ENCODE measurements around the gene BANP.
"Not testable (repeated sequence)": the region's sequence is repeated elsewhere in the genome, so short reads cannot be mapped to it uniquely, and the experiment has no call there.

Gene BANP

DNA sequence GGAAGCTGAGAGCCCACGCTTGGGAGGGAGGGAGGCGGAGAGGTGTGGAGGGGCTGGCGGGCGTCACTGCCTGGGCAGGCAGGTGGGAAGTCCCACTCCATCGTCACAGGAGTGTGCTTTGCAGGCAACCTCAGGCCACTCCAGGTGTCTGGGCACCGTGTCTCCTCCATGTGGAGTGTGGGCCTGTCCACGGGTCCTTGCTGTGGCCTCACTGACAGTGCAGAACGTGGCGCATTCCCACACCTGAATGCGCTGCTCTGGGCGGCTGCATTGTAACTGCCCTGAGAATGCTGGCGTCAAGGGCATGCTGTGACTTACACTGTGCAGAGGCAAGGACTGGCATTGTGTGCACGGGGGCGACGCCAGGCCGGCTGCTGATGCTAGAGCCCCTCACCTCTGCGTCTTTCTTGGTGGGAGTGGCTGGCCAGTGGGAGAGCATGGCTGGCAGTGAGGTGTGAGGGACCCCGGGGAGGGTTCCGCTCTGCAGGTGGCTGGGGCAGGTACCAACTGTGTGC lies 66.4 kb downstream of the BANP start:
- peak; percentile 45 for DNase-seq

DNA sequence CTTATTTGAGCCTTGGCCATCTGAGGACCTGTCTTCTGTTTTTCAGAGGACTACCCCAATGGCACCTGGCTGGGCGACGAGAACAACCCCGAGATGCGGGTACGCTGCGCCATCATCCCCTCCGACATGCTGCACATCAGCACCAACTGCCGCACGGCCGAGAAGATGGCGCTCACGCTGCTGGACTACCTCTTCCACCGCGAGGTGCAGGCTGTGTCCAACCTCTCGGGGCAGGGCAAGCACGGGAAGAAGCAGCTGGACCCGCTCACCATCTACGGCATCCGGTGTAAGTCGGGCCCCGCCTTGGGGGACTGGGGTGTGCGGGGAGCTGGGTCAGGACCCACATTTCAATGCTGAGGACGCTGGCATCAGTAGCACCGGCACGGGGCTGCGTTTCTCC lies 67.1 kb downstream of the BANP start:
- DNase-seq: peak; percentile 19

DNA sequence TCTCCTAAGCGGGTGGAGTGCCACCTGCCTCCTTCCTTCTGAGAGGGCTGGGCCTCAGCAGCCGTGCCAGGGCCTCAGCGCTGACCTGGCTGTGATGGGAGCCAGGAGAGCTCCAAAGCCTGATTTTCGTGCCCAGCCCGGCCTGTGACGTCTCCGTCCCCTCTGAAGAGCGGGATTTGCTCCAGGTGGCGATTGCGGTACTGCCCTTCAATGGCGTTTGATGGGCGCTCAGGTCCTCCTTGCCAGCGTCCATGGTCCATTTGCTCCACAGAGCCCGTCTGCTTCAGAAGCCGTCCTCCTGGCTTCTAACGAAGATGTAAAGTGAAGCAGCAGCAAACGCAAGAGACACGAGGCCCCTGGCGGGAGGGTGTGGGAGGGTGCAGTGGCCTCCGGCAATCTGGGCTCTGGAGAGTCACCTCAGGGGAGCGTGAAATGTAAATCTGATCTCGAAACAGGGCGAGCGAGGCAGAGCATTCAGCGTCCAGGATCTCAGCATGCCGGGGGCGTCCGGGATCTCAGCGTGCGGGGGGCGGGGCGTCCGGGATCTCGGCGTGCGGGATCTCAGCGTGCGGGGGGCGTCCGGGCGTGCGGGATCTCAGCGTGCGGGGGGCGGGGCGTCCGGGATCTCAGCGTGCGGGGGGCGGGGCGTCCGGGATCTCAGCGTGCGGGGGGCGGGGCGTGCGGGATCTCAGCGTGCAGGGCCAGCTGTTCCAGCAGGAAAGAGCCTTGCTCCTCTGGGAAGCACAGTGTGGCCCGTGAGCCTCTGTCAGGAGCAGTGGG lies 68.0 kb downstream of the BANP start:
- DNase-seq: peak; percentile 39

DNA sequence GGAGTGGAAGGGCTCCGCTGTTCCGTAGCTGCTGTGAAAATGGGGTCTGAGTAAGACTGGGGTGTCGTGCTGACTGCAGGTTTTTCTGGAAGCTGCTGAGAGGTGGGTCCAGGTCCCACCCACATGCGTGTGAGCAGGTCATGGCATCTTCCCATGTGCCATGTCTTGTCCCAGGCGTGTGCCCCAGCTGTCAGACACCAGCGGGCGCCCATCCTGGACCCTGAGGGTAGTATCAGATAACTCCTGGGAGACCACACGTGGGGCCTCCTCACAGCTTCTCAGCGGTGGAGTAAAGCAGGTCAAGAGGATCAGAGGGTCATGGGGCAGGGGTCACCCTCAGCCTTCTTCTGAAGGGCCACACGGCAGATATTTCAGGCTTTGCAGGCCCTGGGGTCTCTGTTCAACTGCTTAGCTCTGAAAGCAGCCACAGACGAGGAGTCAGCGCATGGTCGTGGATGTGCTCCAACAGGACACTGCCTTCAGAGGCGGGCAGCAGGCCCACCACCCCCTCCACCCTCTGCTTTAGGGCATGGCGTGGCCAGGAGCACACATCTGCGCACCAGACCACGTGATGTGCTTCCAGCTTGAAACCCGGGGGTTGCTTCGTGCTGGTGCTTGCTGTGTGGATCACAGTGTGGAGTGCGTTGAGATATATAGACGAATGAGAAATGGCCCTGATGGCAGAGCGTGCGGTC lies 68.7 kb downstream of the BANP start:
- DNase-seq: peak; percentile 59

DNA sequence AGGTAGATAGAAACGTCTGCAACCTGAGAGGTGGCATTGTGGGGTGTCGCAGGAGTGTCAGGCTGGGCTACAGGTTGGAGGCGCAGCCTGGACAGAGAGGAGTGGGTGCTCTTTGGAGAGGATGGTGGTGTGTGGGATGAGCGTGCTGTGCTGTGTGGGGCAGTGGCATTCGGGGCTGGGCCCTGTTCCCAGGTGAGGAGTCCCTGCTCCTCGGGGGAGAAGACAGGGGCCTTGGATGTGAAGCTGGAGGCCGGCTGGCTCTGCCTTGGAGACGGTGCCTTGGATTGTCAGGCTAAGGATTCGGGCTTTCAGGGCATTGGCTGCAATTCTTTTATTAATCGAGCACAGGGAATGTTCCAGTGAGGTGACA lies 69.3 kb downstream of the BANP start:
- DNase-seq: peak; percentile 55

DNA sequence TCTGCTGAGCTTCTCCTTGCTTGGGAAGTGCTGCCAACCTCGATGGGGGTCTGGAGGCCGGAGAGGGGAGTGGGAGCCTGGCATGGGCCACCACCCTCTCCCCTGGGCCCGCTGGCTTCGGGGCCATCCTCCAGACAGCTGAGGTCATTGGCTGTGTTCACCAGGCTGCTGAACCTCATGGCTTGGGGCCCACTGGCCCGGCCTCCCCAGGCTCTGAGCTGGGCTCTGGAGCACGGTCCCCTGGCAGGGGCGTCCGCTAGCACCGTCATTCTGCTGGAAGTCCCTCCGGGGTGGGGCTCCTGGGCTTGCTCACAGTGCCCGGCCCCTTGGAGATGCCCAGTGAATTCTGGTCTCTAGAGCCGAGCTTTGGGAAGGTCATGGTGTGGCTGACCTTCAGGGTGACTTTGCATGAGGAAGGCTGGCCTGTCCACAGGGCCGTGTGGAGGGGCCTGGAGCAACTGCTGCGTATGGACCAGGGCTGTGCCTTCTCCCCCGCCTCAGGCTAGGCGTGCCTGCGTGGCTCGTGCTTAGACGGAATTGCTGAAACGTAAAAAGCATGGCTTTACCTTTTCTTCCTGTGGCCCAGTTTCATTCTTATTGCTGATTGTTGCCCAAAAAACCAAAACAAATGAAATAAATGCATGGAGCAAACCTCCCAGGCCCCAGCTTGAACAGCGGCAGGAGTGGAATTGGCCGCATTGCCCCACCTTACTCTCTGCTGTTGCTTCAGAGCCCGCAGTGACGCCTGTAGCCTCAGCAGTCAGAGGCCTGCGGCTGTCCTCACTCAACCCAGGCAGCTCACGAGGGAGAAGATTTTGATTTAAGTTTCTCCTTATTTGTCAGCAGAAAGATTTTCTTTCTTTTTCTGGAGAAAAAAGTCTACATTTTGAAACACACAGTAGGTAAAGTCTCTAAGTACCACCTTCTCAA lies 70.1 kb downstream of the BANP start:
- DNase-seq: peak; percentile 48

DNA sequence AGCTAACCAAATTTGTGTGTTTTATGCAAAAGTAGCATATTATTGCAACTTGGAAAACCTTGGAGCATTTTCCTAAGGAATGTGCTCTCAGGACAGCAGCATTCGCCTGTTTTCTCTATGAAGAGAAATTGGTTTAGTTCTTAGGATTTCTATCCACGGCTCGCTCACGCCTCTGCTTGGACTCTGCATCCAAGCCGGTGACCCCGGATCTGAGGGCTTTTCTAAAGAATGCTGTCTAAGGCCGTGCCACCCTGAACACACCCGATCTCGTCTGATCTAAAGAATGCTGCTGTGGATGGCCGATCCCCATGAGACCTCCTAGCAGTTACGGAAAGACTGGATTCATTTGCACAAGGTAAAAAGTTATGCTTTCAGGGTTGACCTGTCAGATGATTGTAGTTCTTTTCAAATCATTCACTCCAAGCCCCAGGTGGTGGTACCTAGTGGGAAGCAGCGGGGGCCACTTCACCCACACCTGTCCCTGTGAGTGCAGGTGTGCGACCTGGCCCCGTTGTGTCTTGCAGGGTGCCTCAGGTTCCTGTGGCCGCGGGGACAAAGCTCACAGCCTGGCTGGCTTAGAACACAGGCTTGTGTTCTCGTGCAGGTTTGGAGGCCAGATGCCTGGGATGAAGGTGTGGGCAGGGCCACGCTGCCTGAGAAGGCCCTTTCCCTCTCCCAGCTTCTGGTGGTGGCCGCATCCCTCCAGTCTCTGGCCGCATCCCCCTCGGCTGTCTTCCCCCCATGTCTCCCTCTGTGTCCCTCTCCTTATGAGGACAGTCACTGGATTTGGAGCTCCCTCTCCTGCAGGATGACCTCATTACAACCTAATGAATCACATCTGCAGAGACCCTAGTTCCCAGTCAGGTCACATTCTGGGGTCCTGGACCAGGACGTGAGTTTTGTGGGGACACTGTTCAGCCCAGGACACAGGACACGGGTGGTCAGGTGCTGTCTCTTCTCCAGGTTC lies 71.1 kb downstream of the BANP start:
- DNase-seq: peak; percentile 58

DNA sequence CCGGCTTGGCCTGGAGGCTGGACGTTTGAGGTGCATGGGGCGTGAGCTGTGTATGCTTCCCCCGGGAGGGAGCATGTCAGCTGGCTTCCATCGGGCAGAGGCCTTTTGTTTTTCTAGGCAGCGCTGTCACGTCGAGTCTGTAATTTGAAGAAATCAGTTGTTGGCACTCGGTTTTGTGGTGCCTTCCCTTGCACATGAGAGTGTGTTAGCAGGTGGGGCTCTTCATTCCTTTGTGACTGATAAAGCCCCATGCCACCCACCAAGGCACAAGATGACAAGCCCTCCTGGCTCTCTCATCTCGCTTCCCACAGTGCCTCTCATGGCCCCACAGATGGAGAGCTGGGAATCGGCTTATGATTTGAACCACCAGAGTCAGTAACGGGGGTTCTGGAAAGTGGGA lies 72.1 kb downstream of the BANP start:
- no peak for DNase-seq

DNA sequence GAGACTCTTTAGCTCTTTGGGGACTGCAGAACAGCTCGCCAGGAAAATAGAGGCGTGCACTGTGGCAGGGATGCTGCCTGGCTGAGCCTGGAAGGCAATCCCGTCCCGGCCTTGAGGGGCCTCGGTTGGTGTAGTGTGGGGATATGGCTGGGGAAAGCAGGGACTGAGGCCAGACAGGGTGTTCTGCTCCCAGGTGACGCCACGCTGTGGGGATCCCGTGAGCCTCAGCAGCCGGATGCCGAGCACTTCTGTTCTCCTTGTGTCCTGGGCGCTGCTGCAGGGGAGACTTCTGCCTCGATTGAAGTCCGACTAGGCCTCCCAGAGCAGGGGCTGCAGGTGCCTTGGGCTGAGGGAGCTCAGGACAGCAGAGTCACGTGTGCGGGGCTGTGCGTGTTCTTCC lies 72.6 kb downstream of the BANP start:
- DNase-seq: no peak

DNA sequence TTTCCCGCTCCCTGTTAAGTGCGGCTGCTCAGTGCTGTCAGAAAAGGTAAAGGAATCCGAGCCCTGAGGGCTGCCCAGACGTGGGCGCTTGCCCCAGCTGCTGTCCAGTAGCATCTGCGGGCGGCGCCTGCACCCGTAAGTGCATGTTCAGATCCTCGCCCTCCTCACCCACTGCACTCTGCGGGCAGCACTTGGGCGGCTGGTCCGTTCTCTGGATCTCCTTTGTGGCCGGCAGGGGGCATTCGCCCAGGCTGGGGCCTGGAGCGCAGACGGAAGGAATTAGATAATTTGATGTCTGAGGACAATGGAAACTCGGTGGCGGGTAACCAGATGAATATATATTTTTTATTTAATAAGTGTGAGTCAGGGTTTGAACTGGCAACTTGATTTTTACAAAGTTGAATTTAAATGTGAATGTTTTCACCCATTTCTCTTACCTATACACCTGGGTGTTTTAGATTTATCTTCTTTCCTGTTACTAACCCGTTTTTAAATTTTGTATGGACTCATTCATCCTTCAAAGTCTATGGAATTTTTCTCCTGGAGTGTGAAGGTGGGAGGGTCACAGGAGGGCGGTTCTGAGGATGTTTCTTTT lies 73.4 kb downstream of the BANP start:
- DNase-seq: peak; percentile 57

DNA sequence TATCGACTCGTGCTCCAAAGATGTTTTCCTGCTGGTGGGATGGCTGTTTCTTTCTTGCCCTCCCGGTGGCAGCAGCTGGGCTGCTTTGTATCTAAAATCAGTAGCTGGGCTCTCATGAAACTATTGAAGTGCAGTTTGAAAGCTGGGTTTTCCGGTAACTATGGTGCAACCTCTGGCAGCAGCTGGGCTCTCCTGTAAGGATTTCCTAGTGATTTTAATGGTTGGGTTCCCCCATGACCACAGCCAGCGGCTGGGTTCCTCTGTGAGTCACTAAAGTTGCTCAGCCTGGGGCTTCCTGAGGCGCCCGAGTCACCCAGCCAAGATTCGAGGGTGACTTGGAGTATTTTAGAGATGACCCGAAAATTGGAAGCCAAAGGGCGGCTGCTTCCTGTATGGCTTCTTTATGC lies 73.9 kb downstream of the BANP start:
- peak; percentile 61 for DNase-seq

DNA sequence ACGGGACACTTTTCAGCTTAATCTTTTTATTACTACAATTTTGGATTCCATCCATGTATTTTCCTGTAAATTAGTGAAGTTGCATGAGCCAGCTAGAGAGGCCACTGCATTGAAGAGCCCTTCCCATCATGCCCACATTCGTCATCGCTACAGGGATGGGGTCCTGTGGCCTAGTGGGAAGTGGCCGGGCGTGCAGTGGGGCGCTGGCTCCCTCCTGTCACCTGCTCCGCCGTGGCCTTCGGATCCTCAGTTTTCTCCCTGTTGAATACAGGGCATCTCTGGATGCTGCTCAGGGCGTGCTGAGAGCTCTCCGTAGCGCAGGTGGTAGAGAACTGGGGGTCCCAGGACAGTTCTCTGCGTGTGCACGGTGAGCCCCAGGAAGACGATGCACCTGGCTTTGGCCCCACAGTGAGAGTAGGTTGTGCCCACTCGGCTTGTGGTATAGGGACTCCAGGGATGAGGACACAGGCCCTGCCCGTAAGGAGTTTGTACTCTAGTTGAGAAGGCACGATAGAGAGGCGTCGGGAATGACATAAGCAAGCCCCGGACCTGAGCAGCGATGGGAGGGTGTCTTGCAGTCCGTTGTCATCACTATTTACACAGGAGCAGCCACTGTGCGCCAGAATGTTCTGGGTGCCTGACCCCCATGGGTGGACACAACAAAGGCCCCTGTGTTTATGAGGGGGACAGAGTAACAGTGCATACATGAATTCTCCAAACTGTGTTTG lies 74.8 kb downstream of the BANP start:
- DNase-seq: not testable (repeated sequence)

DNA sequence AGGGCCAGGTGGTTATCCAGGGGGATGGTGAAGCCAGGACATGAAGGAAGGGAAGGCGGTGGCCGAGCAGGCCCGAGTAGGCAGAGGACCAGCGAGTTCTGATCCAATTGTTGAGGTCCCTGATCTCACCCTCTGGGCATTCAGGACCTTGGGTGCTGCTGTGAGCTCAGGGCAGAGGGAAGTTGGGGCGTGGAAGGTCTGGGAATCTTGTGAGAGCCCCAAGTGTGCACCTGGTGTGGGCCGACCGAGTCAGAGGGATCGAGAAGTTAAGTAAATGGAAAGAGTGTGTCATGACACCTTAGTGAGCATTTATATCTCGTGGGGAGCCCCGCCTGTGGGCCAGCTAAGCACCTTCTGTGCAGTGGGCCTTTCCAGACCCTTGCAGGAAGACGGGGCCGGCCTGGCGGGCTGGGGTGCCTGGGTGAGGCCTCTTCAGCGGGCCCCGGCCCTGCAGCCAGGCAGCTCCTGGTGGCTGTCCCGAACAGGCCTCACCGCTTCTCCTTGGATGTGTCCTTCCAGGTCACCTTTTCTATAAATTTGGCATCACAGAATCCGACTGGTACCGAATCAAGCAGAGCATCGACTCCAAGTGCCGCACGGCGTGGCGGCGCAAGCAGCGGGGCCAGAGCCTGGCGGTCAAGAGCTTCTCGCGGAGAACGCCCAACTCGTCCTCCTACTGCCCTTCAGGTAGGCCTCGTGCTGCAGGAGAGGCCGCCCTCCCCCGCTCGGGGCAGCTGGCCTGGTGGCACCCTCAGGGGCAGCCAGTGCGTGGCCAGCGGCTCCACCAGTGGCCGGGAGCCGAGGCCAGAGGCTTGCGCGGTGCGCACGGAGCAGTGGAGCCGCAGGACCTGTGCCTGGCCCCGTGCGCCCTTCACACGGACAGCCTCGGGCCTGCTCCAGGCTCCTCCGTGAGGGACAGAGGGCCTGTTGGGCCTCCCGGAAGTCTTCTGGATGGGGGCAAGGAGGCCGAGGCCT lies 76.0 kb downstream of the BANP start:
- no peak for DNase-seq

DNA sequence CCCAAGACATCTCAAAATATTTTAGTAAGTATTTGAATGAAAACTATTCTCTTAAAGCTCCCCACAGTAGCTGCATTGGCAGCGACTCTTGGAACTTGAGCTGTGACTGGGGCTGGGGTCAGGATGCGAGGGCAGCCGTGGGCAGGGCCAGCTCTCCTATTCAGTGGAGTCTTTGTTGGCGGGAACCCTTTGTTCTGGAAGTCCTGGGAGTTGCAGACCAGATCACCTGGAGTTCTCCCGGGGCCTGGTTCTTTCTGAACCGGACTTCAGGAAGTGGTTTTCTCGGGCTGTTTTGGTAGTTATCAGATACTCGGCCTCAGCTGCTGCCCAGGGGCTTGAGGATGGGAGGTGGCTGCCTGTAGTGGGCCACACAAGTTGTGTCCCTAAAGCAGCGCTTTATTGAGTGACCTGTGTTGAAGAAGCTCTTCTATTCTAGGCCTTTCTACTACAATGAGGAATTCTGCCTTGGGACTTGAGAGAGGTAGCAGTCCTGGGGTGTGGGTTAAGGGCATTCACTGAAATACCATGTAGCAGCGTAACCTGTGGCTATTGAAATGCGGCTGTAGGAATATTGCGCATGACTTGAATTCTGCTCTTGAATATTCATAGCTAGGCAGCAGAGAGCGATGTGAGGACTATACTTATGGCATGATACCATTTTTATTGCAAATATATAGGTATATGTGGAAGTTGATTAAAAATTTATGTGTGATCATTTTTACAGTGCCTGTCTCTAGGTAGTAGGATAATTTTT lies 77.1 kb downstream of the BANP start:
- not testable (repeated sequence) for DNase-seq

DNA sequence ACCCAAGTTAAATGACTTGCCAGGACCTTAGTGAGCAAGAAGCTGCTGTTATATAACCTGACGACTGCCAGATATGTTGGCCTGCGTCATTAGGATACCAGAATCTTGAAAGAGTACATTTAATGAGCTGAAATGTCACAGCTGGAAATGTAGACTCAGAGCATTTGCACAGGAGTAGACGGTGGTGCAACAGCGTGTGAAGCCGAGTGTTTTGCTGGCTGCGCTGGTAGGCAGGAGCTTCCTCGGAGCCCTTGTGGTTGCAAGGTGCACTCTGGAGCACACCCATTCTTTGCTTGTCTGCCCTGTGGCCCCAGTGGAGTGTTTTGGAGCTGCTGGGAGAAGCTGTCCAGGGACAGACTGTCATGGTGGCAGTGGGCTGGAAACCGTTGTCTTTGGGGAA lies 79.3 kb downstream of the BANP start:
- no peak for DNase-seq

DNA sequence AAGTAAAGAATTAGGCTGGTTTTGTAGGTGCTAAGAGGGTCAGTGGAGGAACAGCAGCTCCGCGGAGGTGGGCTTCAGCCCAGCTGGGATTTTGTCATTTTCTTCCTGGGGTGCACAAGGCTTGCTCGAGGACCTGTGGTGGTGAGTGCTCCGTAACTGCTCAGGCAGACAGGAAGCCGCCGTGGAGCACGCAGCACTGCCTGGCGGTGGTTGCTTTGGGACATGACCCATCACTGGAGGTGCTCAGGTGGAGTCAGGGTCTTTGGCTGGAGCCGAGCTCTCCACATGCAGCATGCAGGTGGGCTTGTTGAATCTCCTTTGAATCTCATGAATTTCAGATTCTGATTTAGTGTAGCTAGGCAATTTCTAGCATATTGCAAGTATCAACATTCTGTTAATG lies 79.7 kb downstream of the BANP start:
- DNase-seq: not testable (repeated sequence)

DNA sequence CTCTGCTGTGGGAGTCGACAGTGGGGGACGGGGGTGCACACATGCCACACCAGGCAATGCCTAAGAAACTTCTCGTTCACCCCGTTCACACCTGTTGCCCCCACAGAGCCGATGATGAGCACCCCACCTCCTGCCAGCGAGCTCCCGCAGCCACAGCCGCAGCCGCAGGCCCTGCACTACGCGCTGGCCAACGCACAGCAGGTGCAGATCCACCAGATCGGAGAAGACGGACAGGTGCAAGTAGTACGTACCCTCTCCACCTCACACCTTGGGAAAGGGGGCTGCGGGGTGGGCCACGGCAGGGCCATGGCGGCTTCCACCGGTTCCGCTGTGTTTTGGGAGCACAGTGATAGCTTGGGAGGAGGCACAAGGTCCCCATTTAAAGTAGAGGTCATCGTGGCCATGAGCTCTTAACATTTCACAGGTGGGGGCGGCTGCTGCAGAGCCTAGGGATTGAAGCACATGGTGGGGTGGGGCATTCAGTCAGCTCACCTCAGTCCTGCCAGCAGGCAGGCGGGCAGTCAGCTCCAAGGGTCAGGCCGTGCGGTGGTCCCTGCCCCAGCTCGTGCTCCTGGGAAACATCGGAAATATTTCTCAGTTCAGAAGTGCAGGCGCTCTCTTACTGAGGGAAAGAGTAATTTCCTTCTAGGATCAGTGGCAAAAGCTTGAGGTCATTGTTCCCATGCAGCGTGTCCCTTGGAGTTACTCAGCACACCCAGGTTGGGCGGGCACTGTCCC lies 81.9 kb downstream of the BANP start:
- DNase-seq: not testable (repeated sequence)

DNA sequence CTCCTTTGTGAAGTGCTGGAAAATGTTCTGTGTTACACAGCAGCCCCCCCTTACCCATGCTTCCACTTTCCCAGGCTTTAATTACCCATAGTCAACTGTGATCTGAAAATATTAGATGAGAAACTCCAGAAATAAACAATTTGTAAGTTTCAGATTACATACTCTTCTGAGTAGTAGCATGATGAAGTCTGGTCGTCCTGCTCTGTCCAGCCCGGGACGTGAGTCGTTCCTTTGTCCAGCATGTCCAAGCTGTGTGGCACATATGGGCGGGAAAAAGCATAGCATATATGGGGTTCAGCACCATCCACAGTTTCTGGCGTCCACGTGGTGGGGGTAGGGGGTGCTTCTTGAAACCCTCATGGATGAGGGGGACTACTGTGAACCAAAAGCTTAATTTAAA lies 83.5 kb downstream of the BANP start:
- no peak for DNase-seq

Measured in activated effector memory CD4-positive, alpha-beta T cell treated with anti-CD3 and anti-CD28 coated beads, Interleukin-2, amount 50 U/mL, for 16 hours (primary cell).